ENCODE measurements around the gene DRAP1.
A peak's percentile ranks its signal among the peaks of the same experiment; 100 is the strongest.

The DRAP1 gene

GRCh38 chr11:65912845-65913244, 6.4 kb upstream of the DRAP1 start:
- Mint-ChIP-seq H3K27ac (peak overlapping the region in 2 of 3 experiments; percentile 33 to 63), H3K4me3 (peak overlapping the region in 1 of 3 experiments; percentile 37), H3K4me1 (peaks cover 36% of the 10 kb centered on the region), H3K27me3 (ENCODE audit: low read depth) (peaks cover 22% of the 10 kb centered on the region), H3K36me3 (ENCODE audit: low read depth) (peaks cover 5% of the 10 kb centered on the region), H3K9me3 (no peaks in the 10 kb centered on the region)
- no peak for TF ChIP-seq CTCF (IDR thresholded peaks at IDR 0.05; ENCODE audit: unreplicated experiment in 3 of 3)

DNA sequence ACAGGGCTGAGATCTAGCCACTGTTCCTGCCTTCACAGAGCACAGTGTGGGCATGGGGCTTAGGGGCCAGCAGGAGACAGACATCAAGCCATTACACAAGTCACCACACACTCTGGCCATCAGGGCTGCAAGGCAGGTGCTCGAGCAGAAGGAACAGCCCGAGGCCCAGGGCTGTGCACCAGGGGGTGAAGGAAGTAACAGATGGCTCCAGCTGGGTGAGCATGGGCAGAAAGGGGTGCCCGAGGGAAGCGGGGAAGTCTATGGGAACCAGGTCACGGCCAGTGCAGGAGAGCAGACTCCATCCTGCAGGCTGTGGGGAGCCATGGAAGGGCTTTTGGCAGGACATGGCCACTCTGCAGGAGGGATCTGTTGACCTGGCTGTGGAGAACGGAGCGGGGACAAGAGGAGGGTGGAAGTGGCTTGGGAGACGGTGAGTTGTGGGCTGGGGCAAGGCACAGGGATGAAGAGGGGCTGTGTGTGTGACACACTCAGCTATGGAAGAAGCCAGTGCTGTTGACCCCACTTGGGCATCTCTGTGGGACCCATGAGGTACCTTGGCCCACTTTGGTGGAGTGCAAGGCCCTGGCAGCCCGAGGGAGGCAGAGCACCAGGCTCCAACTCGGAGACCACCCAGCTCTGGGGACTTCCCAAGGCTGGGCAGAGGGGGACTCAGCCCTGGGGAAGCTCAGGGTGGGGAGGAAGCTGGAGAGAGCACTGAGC, 4.0 kb upstream of the DRAP1 start:
- peaks cover 36% of the 10 kb centered on the region for H3K4me1 Mint-ChIP-seq
- peak overlapping the region; percentile 49 to 80 (median 72) for H3K4me3 Mint-ChIP-seq
- peak overlapping the region in 2 of 3 experiments; percentile 44 to 58 for H3K27ac Mint-ChIP-seq
- peaks cover 5% of the 10 kb centered on the region for H3K36me3 Mint-ChIP-seq (ENCODE audit: low read depth)
- H3K27me3 Mint-ChIP-seq (ENCODE audit: low read depth): peaks cover 6% of the 10 kb centered on the region
- H3K9me3 Mint-ChIP-seq: no peaks in the 10 kb centered on the region
- TF ChIP-seq CTCF (IDR thresholded peaks at IDR 0.05; ENCODE audit: unreplicated experiment in 3 of 3): no peak

DNA sequence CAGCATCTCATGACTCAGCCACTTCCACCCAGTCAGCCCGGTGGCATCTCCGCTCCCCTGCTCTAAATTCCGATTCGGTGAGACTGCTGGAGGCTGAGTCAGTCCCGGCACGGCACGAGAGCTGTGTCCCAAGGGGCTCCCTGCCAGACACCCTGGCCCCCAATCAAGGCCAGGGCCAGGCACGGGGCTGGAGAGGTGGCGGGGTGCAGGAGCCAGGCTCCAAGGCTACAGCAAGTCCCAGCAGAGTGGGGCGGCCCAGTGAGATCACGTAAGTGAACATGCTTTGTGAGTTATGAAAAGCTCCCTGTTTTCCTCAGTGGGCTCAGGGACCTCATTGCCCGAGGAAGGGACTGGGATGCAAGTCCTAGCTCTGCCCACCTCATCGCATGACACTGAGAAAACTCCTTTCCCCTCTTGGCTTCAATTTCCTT, 3.4 kb upstream of the DRAP1 start:
- no peak for TF ChIP-seq CTCF (IDR thresholded peaks at IDR 0.05; ENCODE audit: unreplicated experiment in 3 of 3)
- peaks cover 36% of the 10 kb centered on the region for H3K4me1 Mint-ChIP-seq
- no peaks in the 10 kb centered on the region for H3K9me3 Mint-ChIP-seq
- peaks cover 5% of the 10 kb centered on the region for H3K36me3 Mint-ChIP-seq (ENCODE audit: low read depth)
- H3K27me3 Mint-ChIP-seq (ENCODE audit: low read depth): peaks cover 3% of the 10 kb centered on the region
- H3K4me3 Mint-ChIP-seq: peak overlapping the region; percentile 88 to 90 (median 89)
- peak overlapping the region in 1 of 3 experiments; percentile 79 for H3K27ac Mint-ChIP-seq

GRCh38 chr11:65916391-65916790, 2.8 kb upstream of the DRAP1 start:
- Mint-ChIP-seq H3K27ac (peak overlapping the region in 2 of 3 experiments; percentile 70 to 79), H3K4me3 (peak overlapping the region; percentile 88 to 90 (median 89)), H3K9me3 (no peaks in the 10 kb centered on the region), H3K36me3 (ENCODE audit: low read depth) (peaks cover 5% of the 10 kb centered on the region), H3K4me1 (peaks cover 35% of the 10 kb centered on the region), H3K27me3 (ENCODE audit: low read depth) (no peaks in the 10 kb centered on the region)
- no peak for TF ChIP-seq CTCF (IDR thresholded peaks at IDR 0.05; ENCODE audit: unreplicated experiment in 3 of 3)

DNA sequence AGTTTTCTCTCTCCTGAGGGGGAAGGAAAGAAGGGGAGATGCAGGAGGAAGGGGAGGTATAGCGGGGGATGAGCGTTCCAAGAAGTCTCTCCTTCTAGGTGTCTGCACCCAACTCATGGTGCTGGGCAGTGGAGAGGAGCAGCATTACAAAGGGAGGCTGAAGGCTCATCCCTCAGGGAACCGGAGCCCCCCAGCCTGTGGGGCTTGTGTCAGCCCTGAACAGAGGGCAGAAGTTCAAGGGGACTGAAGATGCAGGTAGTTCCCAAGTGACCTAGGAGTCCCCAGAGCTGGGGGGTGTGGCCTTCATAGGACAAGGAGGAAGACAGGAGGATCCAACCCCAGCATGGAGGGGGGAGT, 2.2 kb upstream of the DRAP1 start:
- Mint-ChIP-seq H3K36me3 (ENCODE audit: low read depth) (peaks cover 11% of the 10 kb centered on the region), H3K9me3 (no peaks in the 10 kb centered on the region), H3K4me1 (peaks cover 30% of the 10 kb centered on the region), H3K27me3 (ENCODE audit: low read depth) (no peaks in the 10 kb centered on the region), H3K4me3 (peak overlapping the region; percentile 88 to 90 (median 89)), H3K27ac (peak overlapping the region; percentile 46 to 79 (median 70))
- no peak for TF ChIP-seq CTCF (IDR thresholded peaks at IDR 0.05; ENCODE audit: unreplicated experiment in 3 of 3)
